GM23338 (cell line): ENCODE results near the gene MPPE1.

Experiments used
- CTCF ChIP-seq, 2 experiments: fragments of 200-600 bp in 1 of 2; sonication (generic) in 1 of 2; conservative IDR thresholded peaks; 2 replicates each; pipeline versions ENCODE4 v1.5.1 to v1.6.1; 2016 to 2017; ENCODE audit warnings: antibody characterized with exemption in 2 of 2, low read depth in 2 of 2, mild to moderate bottlenecking in 2 of 2, moderate library complexity in 1 of 2
- EZH2 ChIP-seq: fragments of 200-600 bp; sonication (generic); IDR thresholded peaks from one replicate; pipeline ENCODE4 v1.8.0; 2017; ENCODE audit warnings: antibody characterized with exemption, mild to moderate bottlenecking, low read depth; ENCODE audit not compliant: unreplicated experiment
- EZH2phosphoT487 ChIP-seq: fragments of 200-600 bp; sonication (generic); IDR thresholded peaks from one replicate; pipeline ENCODE4 v1.8.1; 2018; ENCODE audit warnings: antibody characterized with exemption; ENCODE audit not compliant: unreplicated experiment
- JUNB ChIP-seq: IDR thresholded peaks from one replicate; pipeline ENCODE4 v1.6.1; 2016; ENCODE audit warnings: antibody characterized with exemption; ENCODE audit not compliant: unreplicated experiment
- POLR2AphosphoS5 ChIP-seq: IDR thresholded peaks from 2 replicates; pipeline ENCODE4 v1.6.1; 2016; ENCODE audit warnings: antibody characterized with exemption, low read depth
- REST ChIP-seq: IDR thresholded peaks from one replicate; pipeline ENCODE4 v1.6.1; 2018; ENCODE audit warnings: antibody characterized with exemption; ENCODE audit not compliant: unreplicated experiment

- TF ChIP-seq CTCF (conservative IDR thresholded peaks at IDR 0.05; ENCODE audit: low read depth in 2 of 2) = no peak
- TF ChIP-seq EZH2phosphoT487 = no peak
- no peak for TF ChIP-seq REST
- no peak for TF ChIP-seq POLR2AphosphoS5
- no peak for TF ChIP-seq JUNB
- TF ChIP-seq EZH2 = no peak
Measured at GRCh38 chr18:11883153-11883552, 25.0 kb downstream of the MPPE1 start.
